Measurements from ENCODE around the gene DNER.

Gene DNER

GRCh38 chr2:229566370-229566769, 148.0 kb downstream of the DNER start:
- TF ChIP-seq, protein P1, sequence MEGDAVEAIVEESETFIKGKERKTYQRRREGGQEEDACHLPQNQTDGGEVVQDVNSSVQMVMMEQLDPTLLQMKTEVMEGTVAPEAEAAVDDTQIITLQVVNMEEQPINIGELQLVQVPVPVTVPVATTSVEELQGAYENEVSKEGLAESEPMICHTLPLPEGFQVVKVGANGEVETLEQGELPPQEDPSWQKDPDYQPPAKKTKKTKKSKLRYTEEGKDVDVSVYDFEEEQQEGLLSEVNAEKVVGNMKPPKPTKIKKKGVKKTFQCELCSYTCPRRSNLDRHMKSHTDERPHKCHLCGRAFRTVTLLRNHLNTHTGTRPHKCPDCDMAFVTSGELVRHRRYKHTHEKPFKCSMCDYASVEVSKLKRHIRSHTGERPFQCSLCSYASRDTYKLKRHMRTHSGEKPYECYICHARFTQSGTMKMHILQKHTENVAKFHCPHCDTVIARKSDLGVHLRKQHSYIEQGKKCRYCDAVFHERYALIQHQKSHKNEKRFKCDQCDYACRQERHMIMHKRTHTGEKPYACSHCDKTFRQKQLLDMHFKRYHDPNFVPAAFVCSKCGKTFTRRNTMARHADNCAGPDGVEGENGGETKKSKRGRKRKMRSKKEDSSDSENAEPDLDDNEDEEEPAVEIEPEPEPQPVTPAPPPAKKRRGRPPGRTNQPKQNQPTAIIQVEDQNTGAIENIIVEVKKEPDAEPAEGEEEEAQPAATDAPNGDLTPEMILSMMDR (IDR thresholded peaks at IDR 0.05; ENCODE audit: insufficient read depth, low read length, poor library complexity, severe bottlenecking), result no peak
- H3K36me3 ChIP-seq (ENCODE audit: control insufficient read depth, insufficient read depth, low read length), result no peaks in the 10 kb centered on the region
- DNase-seq (ENCODE audit: extremely low read depth, insufficient read length), result no peak
- no peaks in the 10 kb centered on the region; the same call in 1 of the 2 replicates for H3K27me3 ChIP-seq (replicated peaks; ENCODE audit: control insufficient read depth, insufficient read depth, low read length)
- no peak overlapping the region for H3K4me3 ChIP-seq (replicated peaks; ENCODE audit: low read depth, low read length)

GRCh38 chr2:229564300-229564907, 150.0 kb downstream of the DNER start:
- no peak for DNase-seq (ENCODE audit: extremely low read depth, insufficient read length)
- Histone ChIP-seq H3K27me3 (replicated peaks; ENCODE audit: control insufficient read depth, insufficient read depth, low read length) (no peaks in the 10 kb centered on the region; the same call in 1 of the 2 replicates), H3K36me3 (ENCODE audit: control insufficient read depth, insufficient read depth, low read length) (no peaks in the 10 kb centered on the region), H3K4me3 (replicated peaks; ENCODE audit: low read depth, low read length) (no peak overlapping the region)
- TF ChIP-seq, protein P1 (IDR thresholded peaks at IDR 0.05; ENCODE audit: insufficient read depth, low read length, poor library complexity, severe bottlenecking), result no peak

DNA sequence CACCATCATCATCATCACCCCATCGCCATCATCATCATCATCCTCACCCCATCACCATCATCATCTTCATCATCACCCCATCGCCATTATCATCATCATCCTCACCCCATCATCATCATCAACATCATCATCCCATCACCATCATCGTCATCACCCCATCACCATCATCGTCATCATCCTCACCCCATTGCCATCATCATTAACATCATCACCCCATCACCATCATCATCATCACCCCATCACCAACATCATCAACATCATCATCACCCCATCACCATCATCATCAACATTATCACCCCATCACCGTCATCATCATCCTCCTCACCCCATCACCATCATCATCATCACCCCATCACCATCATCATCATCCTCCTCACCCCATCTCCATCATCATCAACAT, 151.0 kb downstream of the DNER start:
- TF ChIP-seq, protein P1 (IDR thresholded peaks at IDR 0.05; ENCODE audit: insufficient read depth, low read length, poor library complexity, severe bottlenecking), result no peak
- no peak for DNase-seq (ENCODE audit: extremely low read depth, insufficient read length)
- Histone ChIP-seq H3K4me3 (replicated peaks; ENCODE audit: low read depth, low read length) (no peak overlapping the region), H3K36me3 (ENCODE audit: control insufficient read depth, insufficient read depth, low read length) (no peaks in the 10 kb centered on the region), H3K27me3 (replicated peaks; ENCODE audit: control insufficient read depth, insufficient read depth, low read length) (no peaks in the 10 kb centered on the region; the same call in 1 of the 2 replicates)

- H3K4me3 ChIP-seq (replicated peaks; ENCODE audit: low read depth, low read length), result no peak overlapping the region
- no peak for DNase-seq (ENCODE audit: extremely low read depth, insufficient read length)
- no peaks in the 10 kb centered on the region for H3K36me3 ChIP-seq (ENCODE audit: control insufficient read depth, insufficient read depth, low read length)
- H3K27me3 ChIP-seq (replicated peaks; ENCODE audit: control insufficient read depth, insufficient read depth, low read length), result no peaks in the 10 kb centered on the region; the same call in 1 of the 2 replicates
- TF ChIP-seq, protein P1 (IDR thresholded peaks at IDR 0.05; ENCODE audit: insufficient read depth, low read length, poor library complexity, severe bottlenecking), result no peak
Measured at GRCh38 chr2:229562472-229563127, 151.8 kb downstream of the DNER start.

DNA sequence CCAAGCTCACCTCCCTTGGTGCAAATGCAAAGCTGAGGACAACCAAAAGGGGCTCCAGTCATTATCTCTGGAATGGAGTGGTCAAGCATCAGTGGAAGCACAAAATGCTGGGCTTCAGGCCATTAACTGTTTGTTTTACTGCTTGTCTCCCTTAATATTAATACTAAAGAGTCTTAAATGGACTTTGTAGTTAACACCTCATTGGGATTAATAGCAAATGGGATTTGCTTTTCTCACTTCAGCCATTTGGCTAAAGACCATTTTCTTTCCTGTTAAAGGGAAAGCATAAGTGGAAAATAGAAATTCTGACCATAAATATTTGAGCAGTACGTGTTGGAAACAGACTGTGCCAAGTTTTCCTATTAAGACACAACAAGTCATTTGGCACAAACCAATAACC, 154.4 kb downstream of the DNER start:
- H3K4me3 ChIP-seq (replicated peaks; ENCODE audit: low read depth, low read length), result no peak overlapping the region
- no peaks in the 10 kb centered on the region for H3K27me3 ChIP-seq (replicated peaks; ENCODE audit: control insufficient read depth, insufficient read depth, low read length)
- no peaks in the 10 kb centered on the region for H3K36me3 ChIP-seq (ENCODE audit: control insufficient read depth, insufficient read depth, low read length)
- TF ChIP-seq, protein P1 (IDR thresholded peaks at IDR 0.05; ENCODE audit: insufficient read depth, low read length, poor library complexity, severe bottlenecking), result no peak
- DNase-seq (ENCODE audit: extremely low read depth, insufficient read length), result no peak

Measured in GM06990 (cell line).